Caco-2 (cell line): ENCODE results near the gene MACROD2. TPM values are rescaled to one million over a fixed set of nuclear protein-coding genes. Genes with fewer than 3 reads are reported as not detected.

ENCODE experiments used
- BruUV-seq: library from RNA; stranded (reverse); fragments of 400-500 nt; replicated peaks from 2 replicates; lab custom pipeline; 2021; lab: Mats Ljungman, UMichigan
- CTCF ChIA-PET: fragments of 300-600 bp; sonication (Branson Sonifier 250); formaldehyde crosslinking; loops from one replicate; lab custom pipeline; 2022; ENCODE audit warnings: antibody characterized with exemption; lab: Charles Lee
- POLR2A ChIA-PET: fragments of 300-600 bp; sonication (Branson Sonifier 250); formaldehyde crosslinking; loops from one replicate; lab custom pipeline; 2022; ENCODE audit warnings: antibody characterized with exemption; lab: Charles Lee
- DNase-seq, 2 experiments: peaks; one replicate each; pipeline versions ENCODE4 v3.0.0 to v3.0.0-alpha.2; 2020 to 2022
- H3K27me3 ChIP-seq: replicated peaks from 2 replicates; pipeline ENCODE4 v1.6.0; 2011; ENCODE audit warnings: low read length; ENCODE audit not compliant: control insufficient read depth, insufficient read depth
- H3K36me3 ChIP-seq: 2 replicates; pipeline ENCODE4 v1.5.1; 2011; ENCODE audit warnings: low read length; ENCODE audit not compliant: control insufficient read depth, insufficient read depth
- H3K4me1 ChIP-seq: fragments of 250-450 bp; sonication (Bioruptor Pico); 2 replicates; pipeline ENCODE4 v1.5.1; 2020; ENCODE audit warnings: mild to moderate bottlenecking
- H3K4me3 ChIP-seq: 2 replicates; pipeline ENCODE4 v1.5.1; 2011; ENCODE audit warnings: low read depth, mild to moderate bottlenecking, control low read depth, low read length
- H3K9me3 ChIP-seq: fragments of 250-450 bp; sonication (Bioruptor Pico); 2 replicates; pipeline ENCODE4 v1.5.1; 2020; ENCODE audit warnings: mild to moderate bottlenecking, moderate library complexity
- H3K27ac Mint-ChIP-seq: one replicate; pipeline ENCODE4 v1.8.0; 2022; ENCODE audit warnings: mixed read lengths; ENCODE audit not compliant: unreplicated experiment
- H3K27me3 Mint-ChIP-seq: one replicate; pipeline ENCODE4 v1.8.0; 2022; ENCODE audit warnings: mixed read lengths; ENCODE audit not compliant: insufficient read depth, unreplicated experiment
- H3K36me3 Mint-ChIP-seq: one replicate; pipeline ENCODE4 v1.8.0; 2022; ENCODE audit warnings: mild to moderate bottlenecking, mixed read lengths; ENCODE audit not compliant: insufficient read depth, unreplicated experiment
- H3K4me1 Mint-ChIP-seq: one replicate; pipeline ENCODE4 v1.8.0; 2022; ENCODE audit warnings: low read depth, mixed read lengths; ENCODE audit not compliant: unreplicated experiment
- H3K4me3 Mint-ChIP-seq: one replicate; pipeline ENCODE4 v1.8.0; 2022; ENCODE audit warnings: mild to moderate bottlenecking, moderate library complexity, mixed read lengths; ENCODE audit not compliant: unreplicated experiment
- H3K9me3 Mint-ChIP-seq: one replicate; pipeline ENCODE4 v1.8.0; 2022; ENCODE audit warnings: mixed read lengths; ENCODE audit not compliant: unreplicated experiment
- CTCF ChIP-seq, 2 experiments: fragments of 200-600 bp in 1 of 2; IDR thresholded peaks; 1 replicate in 1 of 2; 2 replicates in 1 of 2; pipeline versions ENCODE4 v1.5.1 to v1.8.0; 2011 to 2022; ENCODE audit warnings: antibody characterized with exemption in 1 of 2, control low read depth in 1 of 2, inconsistent platforms in 1 of 2, low read depth in 1 of 2, low read length in 1 of 2, mild to moderate bottlenecking in 1 of 2, moderate library complexity in 1 of 2; ENCODE audit not compliant: insufficient read depth in 1 of 2, severe bottlenecking in 1 of 2, unreplicated experiment in 1 of 2
- intact Hi-C: fragments of 100-400 bp; cut with micrococcal nuclease; formaldehyde crosslinking; loops from one replicate; pipeline ENCODE4 v1.10.0; 2022; ENCODE audit not compliant: unreplicated experiment
- total RNA-seq: library from RNA; stranded (reverse); gene quantifications from 2 replicates; pipeline ENCODE4 v1.2.3, GENCODE V29; 2022

The MACROD2 gene
- total RNA-seq, 1 experiment from 2014 or later: 6.4 TPM

- Mint-ChIP-seq H3K4me3 (no peak overlapping the region), H3K9me3 (peaks cover 18% of the 10 kb centered on the region), H3K27me3 (no peaks in the 10 kb centered on the region), H3K4me1 (no peaks in the 10 kb centered on the region), H3K36me3 (no peaks in the 10 kb centered on the region), H3K27ac (no peak overlapping the region)
- CTCF ChIA-PET: no interaction called here
- no peaks in the 10 kb centered on the region for H3K9me3 ChIP-seq
- intact Hi-C loops: no loop called here
- BruUV-seq: no TSS peak
- H3K4me1 ChIP-seq: no peaks in the 10 kb centered on the region
- H3K36me3 ChIP-seq: no peaks in the 10 kb centered on the region
- no peaks in the 10 kb centered on the region for H3K27me3 ChIP-seq
- no peak for DNase-seq
- no peak overlapping the region for H3K4me3 ChIP-seq
- no peak for TF ChIP-seq CTCF (IDR thresholded peaks at IDR 0.05; ENCODE audit: insufficient read depth in 1 of 2, low read depth in 1 of 2, low read length in 1 of 2, severe bottlenecking in 1 of 2, unreplicated experiment in 1 of 2)
- POLR2A ChIA-PET: no interaction called here
Observed at GRCh38 chr20:15292405-15292804, 1297.1 kb downstream of the MACROD2 start.

GRCh38 chr20:15296422-15296821 lies 1301.1 kb downstream of the MACROD2 start:
- no peaks in the 10 kb centered on the region for H3K9me3 ChIP-seq
- no peak overlapping the region for H3K4me3 Mint-ChIP-seq

GRCh38 chr20:15297059-15297875 lies 1302.0 kb downstream of the MACROD2 start:
- Histone ChIP-seq H3K27me3 (no peaks in the 10 kb centered on the region), H3K4me3 (no peak overlapping the region), H3K36me3 (no peaks in the 10 kb centered on the region), H3K4me1 (no peaks in the 10 kb centered on the region), H3K9me3 (no peaks in the 10 kb centered on the region)
- H3K4me1 Mint-ChIP-seq: no peaks in the 10 kb centered on the region
- no TSS peak for BruUV-seq
- no peak for DNase-seq
- no peaks in the 10 kb centered on the region for H3K27me3 Mint-ChIP-seq
- TF ChIP-seq CTCF (IDR thresholded peaks at IDR 0.05; ENCODE audit: insufficient read depth in 1 of 2, low read depth in 1 of 2, low read length in 1 of 2, severe bottlenecking in 1 of 2, unreplicated experiment in 1 of 2): no peak
- ChIA-PET POLR2A (no interaction called here), CTCF (no interaction called here)
- H3K36me3 Mint-ChIP-seq: no peaks in the 10 kb centered on the region
- peaks cover 11% of the 10 kb centered on the region for H3K9me3 Mint-ChIP-seq
- no peak overlapping the region for H3K4me3 Mint-ChIP-seq
- H3K27ac Mint-ChIP-seq: no peak overlapping the region
- intact Hi-C loops: no loop called here

More at GRCh38 chr20:15296422-15296821, 1301.1 kb downstream of the MACROD2 start:
- peaks cover 11% of the 10 kb centered on the region for H3K9me3 Mint-ChIP-seq
- H3K27me3 Mint-ChIP-seq: no peaks in the 10 kb centered on the region
- Histone ChIP-seq H3K4me3 (no peak overlapping the region), H3K27me3 (no peaks in the 10 kb centered on the region), H3K36me3 (no peaks in the 10 kb centered on the region), H3K4me1 (no peaks in the 10 kb centered on the region)
- no peak for TF ChIP-seq CTCF (IDR thresholded peaks at IDR 0.05; ENCODE audit: insufficient read depth in 1 of 2, low read depth in 1 of 2, low read length in 1 of 2, severe bottlenecking in 1 of 2, unreplicated experiment in 1 of 2)
- no peaks in the 10 kb centered on the region for H3K36me3 Mint-ChIP-seq
- no peak overlapping the region for H3K27ac Mint-ChIP-seq
- no peak for DNase-seq
- CTCF ChIA-PET: no interaction called here
- intact Hi-C loops: no loop called here
- no TSS peak for BruUV-seq
- H3K4me1 Mint-ChIP-seq: no peaks in the 10 kb centered on the region
- POLR2A ChIA-PET: no interaction called here
